T-cell (primary cell): ENCODE data around the gene BCAS4. TPM values are rescaled to one million over a fixed set of nuclear protein-coding genes. Genes with fewer than 3 reads are reported as not detected.

Source experiments
- ATAC-seq, 4 experiments: fragments of 200-7000 bp in 3 of 4; fragments of 150-1000 bp in 1 of 4; cut with Tn5 transposase; replicated peaks in 1 of 4; 1 replicate in 3 of 4; 2 replicates in 1 of 4; pipeline ENCODE4 v1.10.0; 2021; ENCODE audit warnings: moderate library complexity in 3 of 4, mild to moderate bottlenecking in 2 of 4, moderate number of reproducible peaks in 1 of 4
- CTCF ChIA-PET, 2 donors: fragments of 300-600 bp; sonication (Branson Sonifier 250); formaldehyde crosslinking; loops; one replicate each; lab custom pipeline; 2022; ENCODE audit warnings: antibody characterized with exemption in 2 of 2; lab: Charles Lee
- POLR2A ChIA-PET, 2 donors: fragments of 300-600 bp; sonication (Branson Sonifier 250); formaldehyde crosslinking; loops; one replicate each; lab custom pipeline; 2022; ENCODE audit warnings: antibody characterized with exemption in 2 of 2; lab: Charles Lee
- DNase-seq, 35 experiments: peaks; one replicate each; pipeline versions ENCODE4 v3.0.0 to v3.0.0-alpha.2; 2013 to 2023
- H3K27ac ChIP-seq: one replicate; pipeline ENCODE4 v1.5.1; 2013; ENCODE audit warnings: low read length
- H3K27me3 ChIP-seq, 2 experiments: replicated peaks in 1 of 2; 1 replicate in 1 of 2; 2 replicates in 1 of 2; pipeline versions ENCODE4 v1.6.1 to v1.7.0; 2013; ENCODE audit warnings: low read length in 1 of 2, mixed read lengths in 1 of 2; ENCODE audit not compliant: control insufficient read depth in 2 of 2, insufficient read depth in 2 of 2; ENCODE audit errors: extremely low read depth in 1 of 2
- H3K36me3 ChIP-seq, 2 donors: 1 replicate in 1 of 2; 2 replicates in 1 of 2; pipeline versions ENCODE4 v1.6.1 to v1.7.0; 2013; ENCODE audit warnings: low read length in 1 of 2; ENCODE audit not compliant: control insufficient read depth in 2 of 2, insufficient read depth in 1 of 2; ENCODE audit errors: extremely low read depth in 1 of 2
- H3K4me1 ChIP-seq, 2 experiments: 1 replicate in 1 of 2; 2 replicates in 1 of 2; pipeline versions ENCODE4 v1.6.1 to v1.7.0; 2013; ENCODE audit warnings: low read length in 2 of 2, mixed read lengths in 1 of 2; ENCODE audit not compliant: insufficient read depth in 2 of 2, control insufficient read depth in 1 of 2; ENCODE audit errors: extremely low read depth in 1 of 2
- H3K4me3 ChIP-seq, 2 donors: 1 replicate in 1 of 2; 2 replicates in 1 of 2; pipeline versions ENCODE4 v1.5.1 to v1.7.0; 2013; ENCODE audit warnings: mild to moderate bottlenecking in 2 of 2, low read length in 1 of 2, moderate library complexity in 1 of 2; ENCODE audit not compliant: control insufficient read depth in 1 of 2; ENCODE audit errors: extremely low read depth in 1 of 2
- H3K9me3 ChIP-seq: 2 replicates; pipeline ENCODE4 v1.7.0; 2013
- H3K27ac Mint-ChIP-seq, 2 donors: one replicate each; pipeline ENCODE4 v1.8.0; 2020 to 2021; ENCODE audit warnings: mild to moderate bottlenecking in 2 of 2, mixed read lengths in 2 of 2
- H3K27me3 Mint-ChIP-seq, 2 donors: one replicate each; pipeline ENCODE4 v1.8.0; 2021 to 2022; ENCODE audit warnings: mixed read lengths in 2 of 2
- H3K36me3 Mint-ChIP-seq: one replicate; pipeline ENCODE4 v1.8.0; 2021; ENCODE audit warnings: mixed read lengths
- H3K4me1 Mint-ChIP-seq, 3 donors: one replicate each; pipeline ENCODE4 v1.8.0; 2020 to 2022; ENCODE audit warnings: mixed read lengths in 3 of 3, mild to moderate bottlenecking in 1 of 3
- H3K4me3 Mint-ChIP-seq, 3 donors: one replicate each; pipeline ENCODE4 v1.8.0; 2020 to 2022; ENCODE audit warnings: mild to moderate bottlenecking in 3 of 3, mixed read lengths in 3 of 3, moderate library complexity in 3 of 3
- H3K9me3 Mint-ChIP-seq, 3 donors: one replicate each; pipeline ENCODE4 v1.8.0; 2020 to 2022; ENCODE audit warnings: mixed read lengths in 3 of 3
- WGBS: methylation state at CpG from one replicate; pipeline ENCODE4 v1.1.5; 2013; ENCODE audit warnings: missing lambda C conversion rate; ENCODE audit not compliant: insufficient coverage; 5-methylcytosine and 5-hydroxymethylcytosine counted together
- total RNA-seq, 35 experiments: library from RNA in 6 of 35; stranded (reverse) in 6 of 35; fragments of 120-200 nt in 1 of 35; gene quantifications; one replicate each; pipeline versions ENCODE4 v1.2.1 to v1.2.4 and lab custom pipeline; 2013 to 2026

The BCAS4 gene
- total RNA-seq, 5 donors from 2014 or later (not counting 1 experiment from before 2014, with no cell fraction given) = 26.3 to 49.8 (median 31.3) TPM

- Mint-ChIP-seq H3K27ac (no peak overlapping the region), H3K4me1 (no peaks in the 10 kb centered on the region), H3K27me3 (no peaks in the 10 kb centered on the region), H3K4me3 (no peak overlapping the region), H3K36me3 (peaks cover 8% of the 10 kb centered on the region), H3K9me3 (no peaks in the 10 kb centered on the region)
- DNase-seq (no peak), ATAC-seq (no peak)
- Histone ChIP-seq H3K9me3 (no peaks in the 10 kb centered on the region), H3K36me3 (peaks cover 0 to 2% of the 10 kb centered on the region in 2 donors), H3K4me3 (no peak overlapping the region), H3K27me3 (no peaks in the 10 kb centered on the region), H3K27ac (no peak overlapping the region), H3K4me1 (no peaks in the 10 kb centered on the region)
- 94% methylated on average over 13 of the region's 19 CpGs for WGBS
- ChIA-PET POLR2A (no interaction called here), CTCF (no interaction called here)
These were observed 75.8 kb downstream of the BCAS4 start for GRCh38 chr20:50870561-50871161.

DNA sequence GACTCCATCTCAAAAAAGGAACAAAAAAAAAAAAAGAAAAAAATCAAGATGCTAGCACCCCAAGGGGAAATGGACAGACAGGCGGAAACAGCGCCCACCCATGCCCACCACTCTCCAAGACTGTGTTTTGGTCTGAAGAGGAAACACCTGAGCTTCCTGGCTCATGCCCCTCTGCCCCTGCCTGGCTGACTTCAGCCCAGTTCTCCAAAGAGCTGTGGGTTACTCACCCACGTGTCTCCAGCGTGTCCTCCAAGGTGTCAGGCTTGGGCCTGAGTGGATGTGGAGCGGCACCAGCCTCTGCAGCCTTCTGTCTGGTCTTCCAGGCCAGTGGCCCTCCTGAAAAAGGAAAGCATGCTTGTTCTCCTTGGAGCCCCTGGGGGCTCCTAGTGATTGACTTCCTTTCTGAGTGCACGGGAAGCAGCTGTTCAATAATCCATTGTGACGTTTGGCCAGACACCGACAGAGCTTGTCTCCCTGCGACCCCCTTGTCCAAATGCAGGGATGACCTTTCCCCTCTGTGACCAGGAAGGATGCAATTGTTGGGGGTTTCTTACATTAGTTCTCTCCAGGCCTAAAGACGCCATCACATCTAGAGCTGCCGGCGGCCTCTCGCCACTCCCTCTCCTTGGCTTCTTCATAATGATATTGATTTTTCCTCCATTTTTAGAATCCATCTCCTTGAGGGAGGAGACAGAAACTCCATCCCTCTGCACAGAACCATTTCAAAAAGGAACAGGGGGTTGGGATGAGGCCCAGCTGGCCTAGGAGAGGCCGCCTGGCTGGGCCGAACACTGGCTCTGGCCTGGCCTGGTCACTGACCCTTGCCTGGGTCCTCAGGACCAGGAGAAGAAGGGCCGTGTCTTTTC, 77.9 kb downstream of the BCAS4 start:
- no peaks in the 10 kb centered on the region for H3K4me1 ChIP-seq
- no peaks in the 10 kb centered on the region for H3K9me3 ChIP-seq
- Mint-ChIP-seq H3K27me3 (no peaks in the 10 kb centered on the region), H3K9me3 (no peaks in the 10 kb centered on the region), H3K36me3 (peaks cover 15% of the 10 kb centered on the region), H3K4me1 (no peaks in the 10 kb centered on the region), H3K27ac (no peak overlapping the region), H3K4me3 (no peak overlapping the region)
- no peak for DNase-seq
- no peak overlapping the region for H3K4me3 ChIP-seq
- H3K36me3 ChIP-seq = peaks cover 2 to 7% of the 10 kb centered on the region in 2 donors
- WGBS = 76% methylated on average over 9 of the region's 16 CpGs
- no peaks in the 10 kb centered on the region for H3K27me3 ChIP-seq
- ChIA-PET POLR2A (interaction anchor here in 1 of 2 donors (0.7 kb wide), 1 partner anchor 48 kb away, joined by 4 read pairs; no protein-coding TSS in a partner anchor), CTCF (interaction anchor here in 1 of 2 donors (0.7 kb wide), 1 partner anchor 591 kb away, joined by 3 read pairs; no protein-coding TSS in a partner anchor)
- ATAC-seq = no peak
- H3K27ac ChIP-seq = no peak overlapping the region

DNA sequence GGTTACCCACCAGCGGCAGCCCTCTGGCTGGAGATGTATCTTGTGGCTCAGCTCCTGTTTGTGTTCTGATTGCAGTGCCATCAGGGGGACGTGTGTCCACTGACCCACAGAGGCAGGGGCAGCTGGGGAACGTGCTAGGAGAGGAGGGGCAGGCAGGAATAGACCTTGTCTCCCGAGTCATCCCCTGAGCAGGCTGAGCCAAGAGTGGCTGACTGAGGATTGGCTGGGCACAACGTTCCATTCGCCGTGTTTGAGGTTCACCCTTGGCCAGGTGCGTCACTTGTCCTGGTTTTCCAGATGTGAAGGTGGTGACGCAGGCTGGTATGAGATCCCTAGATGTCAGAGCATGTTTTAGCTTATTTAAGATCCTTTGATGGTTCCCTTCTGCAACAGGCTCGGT, 78.7 kb downstream of the BCAS4 start:
- Histone ChIP-seq H3K27ac (no peak overlapping the region), H3K27me3 (no peaks in the 10 kb centered on the region)
- H3K4me1 Mint-ChIP-seq = no peaks in the 10 kb centered on the region

GRCh38 chr20:50874111-50874757, 79.4 kb downstream of the BCAS4 start:
- Histone ChIP-seq H3K27me3 (no peaks in the 10 kb centered on the region), H3K27ac (no peak overlapping the region), H3K4me3 (no peak overlapping the region), H3K9me3 (no peaks in the 10 kb centered on the region), H3K36me3 (peaks cover 2 to 10% of the 10 kb centered on the region in 2 donors), H3K4me1 (no peaks in the 10 kb centered on the region)
- Mint-ChIP-seq H3K9me3 (no peaks in the 10 kb centered on the region), H3K27ac (no peak overlapping the region), H3K36me3 (peaks cover 12% of the 10 kb centered on the region), H3K27me3 (no peaks in the 10 kb centered on the region), H3K4me3 (no peak overlapping the region), H3K4me1 (no peaks in the 10 kb centered on the region)
- WGBS = 90% methylated on average over 9 of the region's 10 CpGs
- POLR2A ChIA-PET = no interaction called here
- no peak for DNase-seq
- CTCF ChIA-PET = no interaction called here
- no peak for ATAC-seq

More for the DNA sequence above, 78.7 kb downstream of the BCAS4 start:
- H3K4me3 Mint-ChIP-seq = no peak overlapping the region
- H3K27ac Mint-ChIP-seq = no peak overlapping the region
- H3K27me3 Mint-ChIP-seq = no peaks in the 10 kb centered on the region
- H3K9me3 Mint-ChIP-seq = no peaks in the 10 kb centered on the region
- no peak for ATAC-seq
- DNase-seq = no peak
- Histone ChIP-seq H3K4me3 (no peak overlapping the region), H3K36me3 (peaks cover 2 to 7% of the 10 kb centered on the region in 2 donors), H3K4me1 (no peaks in the 10 kb centered on the region), H3K9me3 (no peaks in the 10 kb centered on the region)
- peaks cover 9% of the 10 kb centered on the region for H3K36me3 Mint-ChIP-seq
- ChIA-PET POLR2A (no interaction called here), CTCF (no interaction called here)
- 93% methylated on average over 8 of the region's 10 CpGs for WGBS

DNA sequence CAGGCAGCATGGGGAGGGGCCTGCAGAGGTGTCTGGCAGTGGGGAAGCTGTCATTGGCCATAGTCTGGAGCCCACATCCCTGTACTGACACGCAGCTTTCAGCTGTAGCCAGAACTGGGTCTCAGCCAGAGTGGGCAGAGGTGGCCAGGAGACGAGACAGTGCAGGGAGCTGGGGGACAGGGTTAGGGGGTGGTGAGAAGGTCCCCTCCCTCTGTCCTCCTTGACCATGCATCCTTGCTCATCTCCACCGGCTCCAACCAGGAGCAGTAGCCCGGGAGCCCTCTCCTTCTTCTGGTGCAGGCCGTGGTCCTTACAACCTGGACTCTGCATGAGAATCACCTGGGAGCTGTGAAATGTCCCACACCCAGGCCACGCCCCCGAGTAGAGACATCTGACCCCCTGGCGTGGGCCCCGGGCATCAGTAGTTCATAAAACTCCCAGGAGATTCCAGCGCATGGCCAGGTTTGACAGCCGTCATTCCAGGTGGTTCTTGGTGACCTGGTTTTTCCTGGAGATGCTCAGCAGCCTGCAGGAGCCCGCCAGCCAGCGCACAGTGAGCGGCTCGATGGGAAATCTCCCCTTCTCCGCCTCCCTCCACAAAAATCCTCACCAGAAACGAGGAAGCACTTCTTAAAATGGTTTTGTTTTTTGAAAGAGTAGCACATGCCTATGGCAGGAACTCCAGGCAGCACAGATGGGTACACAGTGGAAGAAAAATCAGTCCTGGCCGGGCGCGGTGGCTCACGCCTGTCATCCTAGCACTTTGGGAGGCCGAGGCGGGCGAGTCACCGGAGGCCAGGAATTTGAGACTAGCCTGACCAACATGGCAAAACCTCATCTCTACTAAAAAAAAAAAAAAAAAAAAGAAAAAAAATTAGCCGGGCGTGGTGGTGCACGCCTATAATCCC, 80.2 kb downstream of the BCAS4 start:
- Mint-ChIP-seq H3K4me1 (no peaks in the 10 kb centered on the region), H3K4me3 (no peak overlapping the region), H3K27ac (no peak overlapping the region), H3K27me3 (no peaks in the 10 kb centered on the region), H3K9me3 (no peaks in the 10 kb centered on the region), H3K36me3 (peaks cover 13% of the 10 kb centered on the region)
- 90% methylated on average over 9 of the region's 28 CpGs for WGBS
- Histone ChIP-seq H3K4me3 (no peak overlapping the region), H3K27ac (no peak overlapping the region), H3K4me1 (no peaks in the 10 kb centered on the region), H3K9me3 (no peaks in the 10 kb centered on the region), H3K36me3 (peaks cover 2 to 12% of the 10 kb centered on the region in 2 donors), H3K27me3 (no peaks in the 10 kb centered on the region)
- ChIA-PET CTCF (no interaction called here), POLR2A (no interaction called here)
- ATAC-seq = no peak
- DNase-seq = no peak
